ENCODE results near the gene RASSF5.

The RASSF5 gene

DNA sequence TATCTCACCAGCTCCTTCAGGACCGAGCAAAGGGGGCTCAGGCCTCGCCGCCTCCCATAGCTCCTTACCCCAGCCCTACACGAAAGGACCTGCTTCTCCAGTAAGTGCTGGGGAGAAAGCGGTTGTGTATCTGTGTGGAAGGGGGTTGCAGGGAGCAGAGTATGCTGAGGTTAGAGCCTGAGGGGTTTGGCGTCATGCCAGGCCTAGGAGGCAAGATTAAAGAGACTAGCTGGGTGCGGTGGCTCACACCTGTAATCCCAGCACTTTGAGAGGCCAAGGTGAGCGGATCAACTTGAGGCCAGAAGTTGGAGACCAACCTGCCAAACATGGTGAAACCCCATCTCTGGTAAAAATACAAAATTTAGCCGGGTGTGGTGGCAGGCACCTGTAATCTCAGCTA lies 14.1 kb upstream of the RASSF5 start:
- no peak for TF ChIP-seq SIN3A (IDR thresholded peaks at IDR 0.05; ENCODE audit: borderline replicate concordance, insufficient read depth, low read length)
- TF ChIP-seq TAF1 (IDR thresholded peaks at IDR 0.05; ENCODE audit: borderline replicate concordance, insufficient read depth, low read length) = no peak
- TF ChIP-seq, protein P1, sequence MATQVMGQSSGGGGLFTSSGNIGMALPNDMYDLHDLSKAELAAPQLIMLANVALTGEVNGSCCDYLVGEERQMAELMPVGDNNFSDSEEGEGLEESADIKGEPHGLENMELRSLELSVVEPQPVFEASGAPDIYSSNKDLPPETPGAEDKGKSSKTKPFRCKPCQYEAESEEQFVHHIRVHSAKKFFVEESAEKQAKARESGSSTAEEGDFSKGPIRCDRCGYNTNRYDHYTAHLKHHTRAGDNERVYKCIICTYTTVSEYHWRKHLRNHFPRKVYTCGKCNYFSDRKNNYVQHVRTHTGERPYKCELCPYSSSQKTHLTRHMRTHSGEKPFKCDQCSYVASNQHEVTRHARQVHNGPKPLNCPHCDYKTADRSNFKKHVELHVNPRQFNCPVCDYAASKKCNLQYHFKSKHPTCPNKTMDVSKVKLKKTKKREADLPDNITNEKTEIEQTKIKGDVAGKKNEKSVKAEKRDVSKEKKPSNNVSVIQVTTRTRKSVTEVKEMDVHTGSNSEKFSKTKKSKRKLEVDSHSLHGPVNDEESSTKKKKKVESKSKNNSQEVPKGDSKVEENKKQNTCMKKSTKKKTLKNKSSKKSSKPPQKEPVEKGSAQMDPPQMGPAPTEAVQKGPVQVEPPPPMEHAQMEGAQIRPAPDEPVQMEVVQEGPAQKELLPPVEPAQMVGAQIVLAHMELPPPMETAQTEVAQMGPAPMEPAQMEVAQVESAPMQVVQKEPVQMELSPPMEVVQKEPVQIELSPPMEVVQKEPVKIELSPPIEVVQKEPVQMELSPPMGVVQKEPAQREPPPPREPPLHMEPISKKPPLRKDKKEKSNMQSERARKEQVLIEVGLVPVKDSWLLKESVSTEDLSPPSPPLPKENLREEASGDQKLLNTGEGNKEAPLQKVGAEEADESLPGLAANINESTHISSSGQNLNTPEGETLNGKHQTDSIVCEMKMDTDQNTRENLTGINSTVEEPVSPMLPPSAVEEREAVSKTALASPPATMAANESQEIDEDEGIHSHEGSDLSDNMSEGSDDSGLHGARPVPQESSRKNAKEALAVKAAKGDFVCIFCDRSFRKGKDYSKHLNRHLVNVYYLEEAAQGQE (IDR thresholded peaks at IDR 0.05; ENCODE audit: insufficient read depth in 1 of 2, low read depth in 2 of 2, low read length in 2 of 2) = no peak
- TF ChIP-seq POLR2AphosphoS5 (IDR thresholded peaks at IDR 0.05; ENCODE audit: low read depth, low read length) = no peak
- TF ChIP-seq FOXP2 (optimal IDR thresholded peaks at IDR 0.05; ENCODE audit: borderline replicate concordance, extremely low read depth, extremely low read length, insufficient read depth) = no peak

DNA sequence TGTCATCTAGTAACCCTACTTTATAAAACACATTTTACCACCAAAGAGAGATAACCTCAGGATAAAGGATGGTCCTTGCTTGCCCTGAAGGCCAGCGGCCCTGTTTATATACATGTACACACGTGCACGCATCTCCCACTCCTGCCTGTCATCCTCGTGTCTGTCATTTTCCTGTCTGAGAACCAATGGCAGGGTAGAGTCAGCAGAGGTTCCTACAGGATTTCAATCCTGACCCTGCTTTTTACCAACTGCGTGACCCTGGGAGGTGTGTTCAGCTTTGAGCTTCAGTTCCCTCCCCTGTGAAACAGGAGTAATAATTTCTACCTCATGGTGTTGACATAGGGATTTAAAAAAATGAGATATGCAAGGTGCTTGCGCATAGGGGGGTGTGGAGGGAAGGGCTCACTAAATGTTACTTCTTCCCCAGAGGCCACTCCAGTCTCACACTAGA lies 12.3 kb upstream of the RASSF5 start:
- TF ChIP-seq SIN3A (IDR thresholded peaks at IDR 0.05; ENCODE audit: borderline replicate concordance, insufficient read depth, low read length) = no peak
- TF ChIP-seq FOXP2 (optimal IDR thresholded peaks at IDR 0.05; ENCODE audit: borderline replicate concordance, extremely low read depth, extremely low read length, insufficient read depth) = no peak
- TF ChIP-seq POLR2AphosphoS5 (IDR thresholded peaks at IDR 0.05; ENCODE audit: low read depth, low read length) = no peak
- TF ChIP-seq, protein P1 (IDR thresholded peaks at IDR 0.05; ENCODE audit: insufficient read depth in 1 of 2, low read depth in 2 of 2, low read length in 2 of 2) = no peak
- no peak for TF ChIP-seq TAF1 (IDR thresholded peaks at IDR 0.05; ENCODE audit: borderline replicate concordance, insufficient read depth, low read length)

DNA sequence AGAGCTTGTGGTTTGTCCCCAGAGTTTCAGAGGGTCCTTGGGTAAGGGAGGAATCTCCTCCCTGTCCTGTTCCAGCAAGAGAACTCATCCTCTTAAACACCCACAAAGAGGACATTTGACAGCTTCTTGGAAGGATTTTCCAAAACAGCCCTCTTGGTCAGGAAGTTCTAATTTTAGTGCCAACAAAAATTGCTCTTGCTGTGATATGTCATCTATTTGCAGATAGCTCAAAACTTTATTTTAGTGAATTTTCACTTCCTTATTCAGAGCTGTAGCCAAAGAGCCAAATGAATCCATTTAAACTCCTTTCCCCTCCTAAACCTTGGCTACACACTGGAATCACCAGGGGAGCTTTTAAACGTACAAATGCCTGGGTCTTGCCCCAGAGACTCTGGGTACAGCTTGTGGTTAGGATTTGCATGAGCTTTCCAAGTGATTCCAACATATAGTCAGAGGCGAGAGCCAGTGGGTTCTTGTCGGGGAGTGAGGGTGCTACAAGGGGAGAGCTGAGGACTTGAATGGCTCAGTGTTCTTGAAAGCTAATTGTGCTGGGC lies 11.8 kb upstream of the RASSF5 start:
- no peak for TF ChIP-seq TAF1 (IDR thresholded peaks at IDR 0.05; ENCODE audit: borderline replicate concordance, insufficient read depth, low read length)
- TF ChIP-seq, protein P1 (IDR thresholded peaks at IDR 0.05; ENCODE audit: insufficient read depth in 1 of 2, low read depth in 2 of 2, low read length in 2 of 2) = no peak
- TF ChIP-seq FOXP2 (optimal IDR thresholded peaks at IDR 0.05; ENCODE audit: borderline replicate concordance, extremely low read depth, extremely low read length, insufficient read depth) = no peak
- TF ChIP-seq POLR2AphosphoS5 (IDR thresholded peaks at IDR 0.05; ENCODE audit: low read depth, low read length) = no peak
- no peak for TF ChIP-seq SIN3A (IDR thresholded peaks at IDR 0.05; ENCODE audit: borderline replicate concordance, insufficient read depth, low read length)

DNA sequence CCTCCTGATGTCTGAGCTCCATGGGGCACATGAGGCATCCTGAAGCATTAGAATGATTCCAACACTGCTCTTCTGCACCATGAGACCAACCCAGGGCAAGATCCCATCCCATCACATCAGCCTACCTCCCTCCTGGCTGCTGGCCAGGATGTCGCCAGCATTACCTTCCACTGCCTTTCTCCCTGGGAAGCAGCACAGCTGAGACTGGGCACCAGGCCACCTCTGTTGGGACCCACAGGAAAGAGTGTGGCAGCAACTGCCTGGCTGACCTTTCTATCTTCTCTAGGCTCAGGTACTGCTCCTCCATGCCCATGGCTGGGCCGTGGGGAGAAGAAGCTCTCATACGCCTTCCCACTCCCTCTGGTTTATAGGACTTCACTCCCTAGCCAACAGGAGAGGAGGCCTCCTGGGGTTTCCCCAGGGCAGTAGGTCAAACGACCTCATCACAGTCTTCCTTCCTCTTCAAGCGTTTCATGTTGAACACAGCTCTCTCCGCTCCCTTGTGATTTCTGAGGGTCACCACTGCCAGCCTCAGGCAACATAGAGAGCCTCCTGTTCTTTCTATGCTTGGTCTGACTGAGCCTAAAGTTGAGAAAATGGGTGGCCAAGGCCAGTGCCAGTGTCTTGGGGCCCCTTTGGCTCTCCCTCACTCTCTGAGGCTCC lies 11.1 kb upstream of the RASSF5 start:
- TF ChIP-seq FOXP2 (optimal IDR thresholded peaks at IDR 0.05; ENCODE audit: borderline replicate concordance, extremely low read depth, extremely low read length, insufficient read depth) (no peak), POLR2AphosphoS5 (IDR thresholded peaks at IDR 0.05; ENCODE audit: low read depth, low read length) (no peak), SIN3A (IDR thresholded peaks at IDR 0.05; ENCODE audit: borderline replicate concordance, insufficient read depth, low read length) (no peak), TAF1 (IDR thresholded peaks at IDR 0.05; ENCODE audit: borderline replicate concordance, insufficient read depth, low read length) (no peak)
- TF ChIP-seq, protein P1 (IDR thresholded peaks at IDR 0.05; ENCODE audit: insufficient read depth in 1 of 2, low read depth in 2 of 2, low read length in 2 of 2) = no peak

Data from PFSK-1 (cell line).